ENCODE results near the gene PADI6. TPM values are rescaled to one million over a fixed set of nuclear protein-coding genes. Genes with fewer than 3 reads are reported as not detected.

PADI6 gene
- total and polyA plus RNA-seq, 8 donors: not detected

DNA sequence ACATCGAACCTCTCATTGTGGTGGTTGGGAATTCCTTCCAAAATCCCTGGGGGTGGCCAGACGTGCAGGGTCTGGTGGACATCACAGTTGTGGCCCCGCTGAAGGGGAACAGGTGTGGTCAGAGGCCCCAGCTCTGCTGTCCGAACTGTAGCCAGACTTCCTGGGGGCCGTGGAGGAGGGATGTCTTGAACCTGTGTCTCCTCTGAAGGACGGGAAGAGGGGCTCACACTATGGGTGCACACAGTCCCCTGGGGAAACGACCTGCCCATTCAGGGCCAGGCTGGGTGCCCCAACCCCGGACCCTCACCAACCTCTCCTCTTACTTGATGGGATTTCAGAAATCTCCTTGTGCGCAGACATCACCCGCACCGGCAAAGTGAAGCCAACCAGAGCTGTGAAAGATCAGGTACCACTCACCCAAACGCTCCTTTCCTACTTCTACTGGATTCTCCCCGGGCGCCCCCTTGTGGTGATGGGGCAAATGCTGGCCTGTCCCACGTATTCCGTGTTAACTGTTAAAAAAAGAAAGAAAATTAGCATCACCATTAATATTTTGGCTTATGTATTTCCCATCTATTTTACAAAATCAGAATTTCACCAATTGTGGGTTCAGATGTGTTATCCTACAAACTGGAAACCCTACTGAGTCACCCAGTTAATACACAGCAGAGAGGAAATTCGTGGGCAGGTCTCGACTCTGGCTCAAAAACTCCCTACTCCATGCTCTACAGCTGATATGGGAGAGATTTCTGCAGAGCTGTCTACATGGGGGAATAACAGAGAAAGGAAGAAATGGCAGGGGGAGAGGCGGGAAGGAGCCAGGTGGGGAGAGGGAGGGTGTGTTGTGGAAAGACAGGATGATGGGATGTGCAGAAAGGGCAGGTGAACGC, 35.9 kb upstream of the PADI6 start:
- TF ChIP-seq, protein P1, sequence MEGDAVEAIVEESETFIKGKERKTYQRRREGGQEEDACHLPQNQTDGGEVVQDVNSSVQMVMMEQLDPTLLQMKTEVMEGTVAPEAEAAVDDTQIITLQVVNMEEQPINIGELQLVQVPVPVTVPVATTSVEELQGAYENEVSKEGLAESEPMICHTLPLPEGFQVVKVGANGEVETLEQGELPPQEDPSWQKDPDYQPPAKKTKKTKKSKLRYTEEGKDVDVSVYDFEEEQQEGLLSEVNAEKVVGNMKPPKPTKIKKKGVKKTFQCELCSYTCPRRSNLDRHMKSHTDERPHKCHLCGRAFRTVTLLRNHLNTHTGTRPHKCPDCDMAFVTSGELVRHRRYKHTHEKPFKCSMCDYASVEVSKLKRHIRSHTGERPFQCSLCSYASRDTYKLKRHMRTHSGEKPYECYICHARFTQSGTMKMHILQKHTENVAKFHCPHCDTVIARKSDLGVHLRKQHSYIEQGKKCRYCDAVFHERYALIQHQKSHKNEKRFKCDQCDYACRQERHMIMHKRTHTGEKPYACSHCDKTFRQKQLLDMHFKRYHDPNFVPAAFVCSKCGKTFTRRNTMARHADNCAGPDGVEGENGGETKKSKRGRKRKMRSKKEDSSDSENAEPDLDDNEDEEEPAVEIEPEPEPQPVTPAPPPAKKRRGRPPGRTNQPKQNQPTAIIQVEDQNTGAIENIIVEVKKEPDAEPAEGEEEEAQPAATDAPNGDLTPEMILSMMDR (IDR thresholded peaks at IDR 0.05): peak; percentile 52 to 89 (median 72)
- FAIRE-seq (no peak), DNase-seq (peak; percentile 36 to 91 (median 73))

DNA sequence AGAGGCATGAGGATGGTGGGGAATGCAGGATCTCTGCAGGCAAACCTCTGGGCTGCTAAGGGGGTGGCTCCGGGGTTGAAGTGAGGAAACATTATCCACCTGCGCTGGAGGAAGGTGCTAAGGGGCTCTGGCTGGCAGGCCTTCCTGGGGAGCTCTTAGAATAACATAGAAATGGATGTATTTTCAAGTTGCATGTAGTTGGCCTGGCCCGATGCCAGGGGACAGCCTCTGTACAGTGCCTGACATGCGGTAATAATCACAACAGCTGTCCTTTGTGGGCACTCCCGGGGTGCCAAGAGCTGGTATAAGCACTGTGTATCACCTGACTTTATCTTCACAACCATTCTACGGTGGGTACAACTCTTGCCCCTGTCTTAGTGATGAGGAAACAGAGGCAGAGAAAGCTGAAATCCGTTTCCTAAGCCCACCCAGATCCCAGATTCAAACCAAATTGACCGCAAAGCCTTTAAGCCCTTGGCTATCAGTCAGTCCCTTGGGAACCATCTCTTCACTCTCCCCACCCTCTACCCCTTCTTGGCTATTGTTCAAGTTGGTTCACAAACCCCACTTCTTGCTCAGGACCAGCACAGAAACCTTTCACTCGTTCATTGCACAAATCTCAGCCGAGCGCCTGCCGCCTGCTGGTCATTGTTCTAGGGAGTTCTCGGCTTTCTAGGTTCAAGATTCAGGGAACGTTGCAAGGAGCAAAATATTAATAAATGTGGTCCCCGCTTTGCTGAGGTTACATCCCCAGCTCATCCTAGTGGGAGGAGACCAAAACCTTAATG, 33.1 kb upstream of the PADI6 start:
- intact Hi-C loops (cut with DNase I): loop anchor here in 2 of 3 donors (5.0 to 10.0 kb wide), 2 partner anchors 214 to 217 kb away; no protein-coding TSS in a partner anchor
- no peaks in the 10 kb centered on the region for H3K27me3 ChIP-seq

More for the DNA sequence above, 35.9 kb upstream of the PADI6 start:
- Histone ChIP-seq H3K9me3 (no peaks in the 10 kb centered on the region), H3K4me1 (no peaks in the 10 kb centered on the region), H3K27ac (no peak overlapping the region), H3K36me3 (no peaks in the 10 kb centered on the region), H3K27me3 (no peaks in the 10 kb centered on the region), H3K4me3 (no peak overlapping the region)
- WGBS, 2 donors: 25 to 28% methylated on average over 20 of the region's 20 CpGs
- peak; percentile 56 to 85 (median 80) for ATAC-seq
- intact Hi-C loops (cut with DNase I): loop anchor here in 2 of 3 donors (5.0 to 10.0 kb wide), 2 partner anchors 211 to 214 kb away; no protein-coding TSS in a partner anchor

DNA sequence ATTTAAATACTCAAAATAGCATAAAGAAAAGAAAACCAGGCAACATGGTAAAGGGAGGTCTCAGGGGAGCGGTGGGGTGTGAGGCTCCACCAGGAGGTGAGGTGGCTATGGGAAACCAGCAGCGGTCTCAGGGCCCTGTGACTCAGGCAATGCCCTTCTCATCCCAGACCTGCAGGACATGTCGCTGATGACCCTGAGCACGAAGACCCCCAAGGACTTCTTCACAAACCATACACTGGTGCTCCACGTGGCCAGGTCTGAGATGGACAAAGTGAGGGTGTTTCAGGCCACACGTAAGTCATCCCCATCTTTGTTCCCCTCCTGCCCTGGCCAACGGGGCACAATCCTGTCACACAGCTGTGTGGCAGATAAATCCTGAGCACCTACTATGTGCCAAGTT, 32.5 kb upstream of the PADI6 start:
- DNase-seq (peak in 1 of 6 donors; percentile 33), ATAC-seq (no peak), FAIRE-seq (no peak)
- Histone ChIP-seq H3K4me1 (no peaks in the 10 kb centered on the region), H3K27ac (no peak overlapping the region), H3K27me3 (no peaks in the 10 kb centered on the region), H3K4me3 (no peak overlapping the region), H3K36me3 (no peaks in the 10 kb centered on the region), H3K9me3 (no peaks in the 10 kb centered on the region)
- TF ChIP-seq, protein P1 (IDR thresholded peaks at IDR 0.05): no peak
- WGBS, 2 donors: 48 to 61% methylated on average over 7 of the region's 7 CpGs
- intact Hi-C loops (cut with DNase I): loop anchor here in 2 of 3 donors (5.0 to 10.0 kb wide), 2 partner anchors 215 to 217 kb away; no protein-coding TSS in a partner anchor

More for the DNA sequence above, 33.1 kb upstream of the PADI6 start:
- H3K4me3 ChIP-seq: no peak overlapping the region
- H3K36me3 ChIP-seq: no peaks in the 10 kb centered on the region
- 59 to 67% methylated on average over 15 of the region's 15 CpGs for WGBS, 2 donors
- DNase-seq: peak in 1 of 6 donors; percentile 60
- FAIRE-seq: no peak
- no peaks in the 10 kb centered on the region for H3K4me1 ChIP-seq
- H3K9me3 ChIP-seq: no peaks in the 10 kb centered on the region
- no peak for ATAC-seq
- no peak overlapping the region for H3K27ac ChIP-seq
- TF ChIP-seq, protein P1 (IDR thresholded peaks at IDR 0.05): no peak

DNA sequence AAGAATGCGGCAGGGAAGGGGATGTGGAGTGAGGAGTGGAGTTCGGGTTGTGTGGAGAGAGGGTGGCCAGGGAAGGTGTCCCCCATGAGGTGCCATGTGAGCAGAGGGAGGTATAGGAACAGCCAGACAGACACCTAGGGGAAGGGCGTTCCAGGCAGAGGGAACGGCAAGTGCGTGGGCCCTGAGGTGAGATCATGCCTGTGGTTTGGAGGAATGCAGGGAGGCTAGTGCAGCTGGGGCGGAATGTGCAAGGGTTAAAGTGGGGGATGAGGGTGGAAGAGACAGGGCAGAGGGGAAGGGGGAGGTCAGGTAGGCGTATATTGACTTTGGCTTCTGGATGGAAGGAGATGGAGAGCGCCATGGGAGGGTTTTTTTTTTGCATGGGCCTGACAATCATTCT, 31.6 kb upstream of the PADI6 start:
- intact Hi-C loops (cut with DNase I): no loop called here
- H3K27ac ChIP-seq: no peak overlapping the region
- H3K4me1 ChIP-seq: no peaks in the 10 kb centered on the region
- 66 to 72% methylated on average over 8 of the region's 8 CpGs for WGBS, 2 donors
- H3K36me3 ChIP-seq: no peaks in the 10 kb centered on the region
- TF ChIP-seq, protein P1 (IDR thresholded peaks at IDR 0.05): no peak
- no peaks in the 10 kb centered on the region for H3K27me3 ChIP-seq
- FAIRE-seq (no peak), ATAC-seq (no peak), DNase-seq (peak in 1 of 6 donors; percentile 20)
- no peak overlapping the region for H3K4me3 ChIP-seq
- no peaks in the 10 kb centered on the region for H3K9me3 ChIP-seq

Data from pancreas (tissue), 10 donors.